Astrocyte (in vitro differentiated cells and primary cell): ENCODE data around the gene PRPSAP1. TPM values are rescaled to one million over a fixed set of nuclear protein-coding genes. Genes with fewer than 3 reads are reported as not detected.

Experiments
- DNase-seq: peaks from one replicate; pipeline ENCODE4 v3.0.0-alpha.2; 2010; ENCODE audit warnings: low read depth
- FAIRE-seq: peaks from 2 replicates; lab custom pipeline; 2011; peaks lifted over from hg19 to GRCh38; lab: Jason Lieb, UNC
- H2AFZ ChIP-seq: 2 replicates; pipeline ENCODE4 v1.6.0; 2012; ENCODE audit warnings: low read depth, low read length, inconsistent platforms
- H3K27ac ChIP-seq: 2 replicates; pipeline ENCODE4 v1.5.1; 2011; ENCODE audit warnings: low read depth, low read length, inconsistent platforms
- H3K27me3 ChIP-seq: 2 replicates; pipeline ENCODE4 v1.6.0; 2011; ENCODE audit warnings: low read length, inconsistent platforms; ENCODE audit not compliant: insufficient read depth
- H3K36me3 ChIP-seq: 2 replicates; pipeline ENCODE4 v1.5.1; 2011; ENCODE audit warnings: low read length, inconsistent platforms; ENCODE audit not compliant: insufficient read depth
- H3K4me1 ChIP-seq: 2 replicates; pipeline ENCODE4 v1.5.1; 2011; ENCODE audit warnings: low read length, inconsistent platforms; ENCODE audit not compliant: insufficient read depth
- H3K4me2 ChIP-seq: 2 replicates; pipeline ENCODE4 v1.6.0; 2012; ENCODE audit warnings: low read length, inconsistent platforms
- H3K4me3 ChIP-seq: 2 replicates; pipeline ENCODE4 v1.5.1; 2011; ENCODE audit warnings: low read depth, mild to moderate bottlenecking, low read length, inconsistent platforms; ENCODE audit not compliant: insufficient read depth
- H3K79me2 ChIP-seq: 2 replicates; pipeline ENCODE4 v1.6.0; 2012; ENCODE audit warnings: mild to moderate bottlenecking, low read length, inconsistent platforms; ENCODE audit not compliant: insufficient read depth
- H3K9ac ChIP-seq: 2 replicates; pipeline ENCODE4 v1.6.0; 2012; ENCODE audit warnings: mild to moderate bottlenecking, low read length, inconsistent platforms
- H3K9me3 ChIP-seq: 2 replicates; pipeline ENCODE4 v1.5.1; 2012; ENCODE audit warnings: low read depth, mild to moderate bottlenecking, low read length, inconsistent platforms; ENCODE audit not compliant: insufficient read depth
- H4K20me1 ChIP-seq: 2 replicates; pipeline ENCODE4 v1.6.0; 2012; ENCODE audit warnings: low read length, inconsistent platforms; ENCODE audit not compliant: insufficient read depth
- H3K27ac Mint-ChIP-seq: one replicate; pipeline ENCODE4 v1.8.0; 2021; ENCODE audit warnings: mild to moderate bottlenecking, mixed read lengths; ENCODE audit not compliant: unreplicated experiment
- H3K27me3 Mint-ChIP-seq: one replicate; pipeline ENCODE4 v1.8.0; 2021; ENCODE audit warnings: low read depth, mixed read lengths; ENCODE audit not compliant: unreplicated experiment
- H3K36me3 Mint-ChIP-seq: one replicate; pipeline ENCODE4 v1.8.0; 2021; ENCODE audit warnings: low read depth, mixed read lengths; ENCODE audit not compliant: unreplicated experiment
- H3K4me1 Mint-ChIP-seq: one replicate; pipeline ENCODE4 v1.8.0; 2021; ENCODE audit warnings: low read depth, mixed read lengths; ENCODE audit not compliant: unreplicated experiment
- H3K4me3 Mint-ChIP-seq: one replicate; pipeline ENCODE4 v1.8.0; 2021; ENCODE audit warnings: mild to moderate bottlenecking, moderate library complexity, mixed read lengths; ENCODE audit not compliant: unreplicated experiment
- H3K9me3 Mint-ChIP-seq: one replicate; pipeline ENCODE4 v1.8.0; 2021; ENCODE audit warnings: mild to moderate bottlenecking, mixed read lengths; ENCODE audit not compliant: unreplicated experiment
- CTCF ChIP-seq: IDR thresholded peaks from 2 replicates; pipeline ENCODE4 v1.5.1; 2011; ENCODE audit warnings: low read depth, mild to moderate bottlenecking, inconsistent platforms, low read length, moderate library complexity; ENCODE audit not compliant: insufficient read depth
- EZH2 ChIP-seq: IDR thresholded peaks from 2 replicates; pipeline ENCODE4 v1.6.1; 2012; ENCODE audit warnings: mild to moderate bottlenecking, low read length, inconsistent platforms; ENCODE audit not compliant: insufficient read depth
- total RNA-seq: library from RNA; stranded (reverse); gene quantifications from 2 replicates; pipeline ENCODE4 v1.2.1, GENCODE V29; 2021

The PRPSAP1 gene
- total RNA-seq, 1 donor from 2014 or later = 36.2 TPM

- Mint-ChIP-seq H3K27ac (no peak overlapping the region), H3K36me3 (peaks cover 31% of the 10 kb centered on the region), H3K4me3 (no peak overlapping the region), H3K9me3 (no peaks in the 10 kb centered on the region), H3K27me3 (no peaks in the 10 kb centered on the region), H3K4me1 (peaks cover 3% of the 10 kb centered on the region)
- H3K9ac ChIP-seq = no peak overlapping the region
- no peaks in the 10 kb centered on the region for H3K4me1 ChIP-seq
- TF ChIP-seq EZH2 = no peak
- peak; percentile 98 for TF ChIP-seq CTCF
- no peak overlapping the region for H3K4me2 ChIP-seq
- no peaks in the 10 kb centered on the region for H3K27me3 ChIP-seq
- H2AFZ ChIP-seq = no peak overlapping the region
- DNase-seq (peak; percentile 56), FAIRE-seq (no peak)
- peaks cover 39% of the 10 kb centered on the region for H4K20me1 ChIP-seq
- no peak overlapping the region for H3K4me3 ChIP-seq
- no peaks in the 10 kb centered on the region for H3K9me3 ChIP-seq
- no peaks in the 10 kb centered on the region for H3K79me2 ChIP-seq
- peaks cover 19% of the 10 kb centered on the region for H3K36me3 ChIP-seq
- H3K27ac ChIP-seq = no peak overlapping the region
These were observed 44.2 kb upstream of the PRPSAP1 start for GRCh38 chr17:76397687-76398522.

GRCh38 chr17:76397184-76397583 lies 43.5 kb upstream of the PRPSAP1 start:
- H3K27me3 ChIP-seq = no peaks in the 10 kb centered on the region
- no peak overlapping the region for H3K9ac ChIP-seq
- H3K4me2 ChIP-seq = no peak overlapping the region
- Mint-ChIP-seq H3K4me3 (no peak overlapping the region), H3K27me3 (no peaks in the 10 kb centered on the region), H3K27ac (no peak overlapping the region), H3K9me3 (no peaks in the 10 kb centered on the region), H3K4me1 (peaks cover 3% of the 10 kb centered on the region), H3K36me3 (peaks cover 26% of the 10 kb centered on the region)
- no peaks in the 10 kb centered on the region for H3K4me1 ChIP-seq
- DNase-seq (no peak), FAIRE-seq (no peak)
- H3K9me3 ChIP-seq = no peaks in the 10 kb centered on the region
- no peak for TF ChIP-seq CTCF
- TF ChIP-seq EZH2 = no peak
- peaks cover 39% of the 10 kb centered on the region for H4K20me1 ChIP-seq
- H3K36me3 ChIP-seq = peaks cover 19% of the 10 kb centered on the region
- no peak overlapping the region for H3K27ac ChIP-seq
- H3K79me2 ChIP-seq = no peaks in the 10 kb centered on the region
- H2AFZ ChIP-seq = no peak overlapping the region
- H3K4me3 ChIP-seq = no peak overlapping the region

GRCh38 chr17:76395980-76396379 lies 42.3 kb upstream of the PRPSAP1 start:
- H3K36me3 ChIP-seq = peaks cover 16% of the 10 kb centered on the region
- H3K79me2 ChIP-seq = no peaks in the 10 kb centered on the region

More at GRCh38 chr17:76395980-76396379, 42.3 kb upstream of the PRPSAP1 start:
- H3K9me3 ChIP-seq = no peaks in the 10 kb centered on the region
- Mint-ChIP-seq H3K4me3 (no peak overlapping the region), H3K9me3 (no peaks in the 10 kb centered on the region), H3K27ac (no peak overlapping the region), H3K27me3 (no peaks in the 10 kb centered on the region), H3K4me1 (peaks cover 3% of the 10 kb centered on the region), H3K36me3 (peaks cover 15% of the 10 kb centered on the region)
- H3K27ac ChIP-seq = no peak overlapping the region
- no peaks in the 10 kb centered on the region for H3K27me3 ChIP-seq
- DNase-seq (no peak), FAIRE-seq (no peak)
- no peak overlapping the region for H3K4me2 ChIP-seq
- H2AFZ ChIP-seq = no peak overlapping the region
- H4K20me1 ChIP-seq = peaks cover 35% of the 10 kb centered on the region
- no peaks in the 10 kb centered on the region for H3K4me1 ChIP-seq
- H3K9ac ChIP-seq = no peak overlapping the region
- TF ChIP-seq EZH2 (no peak), CTCF (no peak)
- no peak overlapping the region for H3K4me3 ChIP-seq
